ENCODE data around the gene S100PBP. TPM values are rescaled to one million over a fixed set of nuclear protein-coding genes. Genes with fewer than 3 reads are reported as not detected.

The S100PBP gene
- polyA plus RNA-seq, 1 of the 3 experiments (the other 2 are of a cell fraction) = 13.2 TPM

- no peaks in the 10 kb centered on the region for H3F3A ChIP-seq (replicated peaks; ENCODE audit: insufficient read depth)
- no peaks in the 10 kb centered on the region for H3K79me2 ChIP-seq (ENCODE audit: insufficient read depth)
- 0 out of 2 replicates have a peak, but pooled peaks cover 4% of the 10 kb centered on the region for H4K20me1 ChIP-seq (ENCODE audit: insufficient read depth)
- no peaks in the 10 kb centered on the region for H3K36me3 ChIP-seq (replicated peaks in 1 of 2; ENCODE audit: control insufficient read depth in 1 of 2, insufficient read depth in 2 of 2, low read length in 1 of 2)
- peaks cover 5% of the 10 kb centered on the region; the same call in 1 of the 2 replicates for H3K27me3 ChIP-seq (ENCODE audit: insufficient read depth)
- H3K9me3 ChIP-seq = no peaks in the 10 kb centered on the region
- peak; percentile 76 for DNase-seq
- ChIA-PET CTCF (interaction anchor here (0.6 to 9.0 kb wide), 10 partner anchors 10 to 485 kb away, joined by 3 to 46 read pairs (median 4); partner anchors contain the start of genes AZIN2 and FNDC5), POLR2A (no interaction called here)
- H3K4me2 ChIP-seq = peak within 1 kb of the TSS; percentile 67; the same call in 1 of the 2 replicates
- H3K27ac ChIP-seq (ENCODE audit: low read depth in 2 of 2, low read length in 1 of 2) = no peak within 1 kb of the TSS
- H3K9ac ChIP-seq = no peak within 1 kb of the TSS
- peak within 1 kb of the TSS in 1 of 2 experiments; percentile 25; a peak in 3 of 4 replicates for H3K4me3 ChIP-seq (ENCODE audit: low read depth in 2 of 2, low read length in 1 of 2)
- H2AFZ ChIP-seq (ENCODE audit: low read depth) = no peak within 1 kb of the TSS
- 49% methylated on average over 12 of the region's 79 CpGs for WGBS (ENCODE audit: low lambda C conversion rate)
- peaks cover 0 to 8% of the 10 kb centered on the region in 2 experiments; a peak in 2 of 4 replicates for H3K4me1 ChIP-seq (ENCODE audit: control insufficient read depth in 1 of 2, insufficient read depth in 2 of 2, low read depth in 1 of 2, low read length in 1 of 2)
- TF ChIP-seq REST (IDR thresholded peaks at IDR 0.05; ENCODE audit: low read depth, low read length) (peak; percentile 100), ELF1 (IDR thresholded peaks at IDR 0.05) (no peak), GATA2 (CRISPR knock-in tag; IDR thresholded peaks at IDR 0.05) (no peak), CTCF (IDR thresholded peaks at IDR 0.05) (peak; percentile 75), NRF1 (IDR thresholded peaks at IDR 0.05; ENCODE audit: low read depth, low read length) (0 out of 2 replicates have a peak, but pooled peaks have one; percentile 6), MEF2A (IDR thresholded peaks at IDR 0.05; ENCODE audit: borderline replicate concordance, low read depth) (no peak), USF2 (IDR thresholded peaks at IDR 0.05; ENCODE audit: borderline replicate concordance, low read depth, low read length) (no peak), PBX3 (IDR thresholded peaks at IDR 0.05) (no peak), FOXM1 (IDR thresholded peaks at IDR 0.05; ENCODE audit: low read depth) (no peak), SIN3A (IDR thresholded peaks at IDR 0.05; ENCODE audit: borderline replicate concordance, low read depth, low read length) (peak; percentile 87), POLR2AphosphoS5 (IDR thresholded peaks at IDR 0.05; ENCODE audit: low read depth, low read length) (no peak), RCOR1 (IDR thresholded peaks at IDR 0.05; ENCODE audit: low read length) (0 out of 2 replicates have a peak, but pooled peaks have one; percentile 16)
- H3K9me2 ChIP-seq = no peaks in the 10 kb centered on the region
These were observed 68.8 kb downstream of the S100PBP start, which contains the start of gene HPCA for GRCh38 chr1:32886004-32886827. HPCA (plus strand) TSS chr1:32886491; CDS start chr1:32888899, 2,408 bp downstream.

All from SK-N-SH (cell line).